SK-N-SH (cell line): ENCODE data around the gene MFNG. TPM values are rescaled to one million over a fixed set of nuclear protein-coding genes. Genes with fewer than 3 reads are reported as not detected.

Experiments used
- CTCF ChIA-PET: fragments of 300-600, 350-600 bp; formaldehyde crosslinking; extraction: SDS; loops from one replicate; lab custom pipeline; 2021; lab: Yijun Ruan, JAX
- POLR2A ChIA-PET: fragments of 350-600 bp; sonication (Branson Sonifier 250); formaldehyde crosslinking; extraction: SDS; loops from one replicate; lab custom pipeline; 2020; ENCODE audit warnings: antibody characterized with exemption, inconsistent platforms; lab: Yijun Ruan, JAX
- DNase-seq: peaks from one replicate; pipeline ENCODE4 v3.0.0; 2012
- H2AFZ ChIP-seq: fragments of 200-600 bp; sonication (generic); 2 replicates; pipeline ENCODE4 v1.8.1; 2016; ENCODE audit warnings: antibody characterized with exemption, mild to moderate bottlenecking, low read depth
- H3F3A ChIP-seq: fragments of 200-600 bp; sonication (generic); replicated peaks from 2 replicates; pipeline ENCODE3; 2016; ENCODE audit warnings: antibody characterized with exemption, mild to moderate bottlenecking; ENCODE audit not compliant: insufficient read depth
- H3K27ac ChIP-seq, 2 experiments: fragments of 200-500 bp in 1 of 2; fragments of 200-600 bp in 1 of 2; sonication (Bioruptor generic) in 1 of 2; sonication (generic), shearing (Covaris generic) in 1 of 2; 2 replicates each; pipeline versions ENCODE4 v1.5.1 to v1.6.1; 2014 to 2016; ENCODE audit warnings: low read depth in 2 of 2, inconsistent platforms in 1 of 2, low read length in 1 of 2, mild to moderate bottlenecking in 1 of 2, mixed read lengths in 1 of 2
- H3K27me3 ChIP-seq: fragments of 200-600 bp; sonication (generic), shearing (Covaris generic); 2 replicates; pipeline ENCODE4 v1.6.1; 2016; ENCODE audit warnings: mixed run types; ENCODE audit not compliant: insufficient read depth
- H3K36me3 ChIP-seq, 2 experiments: fragments of 200-500 bp in 1 of 2; fragments of 200-600 bp in 1 of 2; sonication (Bioruptor generic) in 1 of 2; sonication (generic) in 1 of 2; replicated peaks in 1 of 2; 2 replicates each; pipeline versions ENCODE3 to v1.5.1; 2014 to 2016; ENCODE audit warnings: low read length in 1 of 2, mild to moderate bottlenecking in 1 of 2; ENCODE audit not compliant: insufficient read depth in 2 of 2, control insufficient read depth in 1 of 2
- H3K4me1 ChIP-seq, 2 experiments: fragments of 200-500 bp in 1 of 2; fragments of 200-600 bp in 1 of 2; sonication (Bioruptor generic) in 1 of 2; sonication (generic), shearing (Covaris generic) in 1 of 2; 2 replicates each; pipeline versions ENCODE4 v1.5.1 to v1.6.1; 2014 to 2016; ENCODE audit warnings: low read depth in 1 of 2, low read length in 1 of 2, mixed run types in 1 of 2; ENCODE audit not compliant: insufficient read depth in 2 of 2, control insufficient read depth in 1 of 2
- H3K4me2 ChIP-seq: fragments of 200-600 bp; sonication (generic), shearing (Covaris generic); 2 replicates; pipeline ENCODE4 v1.6.1; 2017; ENCODE audit warnings: mixed run types
- H3K4me3 ChIP-seq, 2 experiments: fragments of 200-500 bp in 1 of 2; fragments of 200-600 bp in 1 of 2; sonication (Bioruptor generic) in 1 of 2; sonication (generic), shearing (Covaris generic) in 1 of 2; 2 replicates each; pipeline versions ENCODE4 v1.5.1 to v1.8.1; 2014 to 2016; ENCODE audit warnings: low read depth in 2 of 2, inconsistent platforms in 1 of 2, low read length in 1 of 2, mild to moderate bottlenecking in 1 of 2, mixed read lengths in 1 of 2, moderate library complexity in 1 of 2
- H3K79me2 ChIP-seq: fragments of 200-600 bp; sonication (generic); 2 replicates; pipeline ENCODE4 v1.8.1; 2017; ENCODE audit warnings: mild to moderate bottlenecking; ENCODE audit not compliant: insufficient read depth
- H3K9ac ChIP-seq: fragments of 200-600 bp; sonication (generic); 2 replicates; pipeline ENCODE4 v1.6.1; 2017; ENCODE audit warnings: mixed run types
- H3K9me2 ChIP-seq: fragments of 200-600 bp; sonication (generic); 2 replicates; pipeline ENCODE4 v1.6.1; 2017; ENCODE audit warnings: mixed run types
- H3K9me3 ChIP-seq: fragments of 200-600 bp; sonication (generic); 2 replicates; pipeline ENCODE4 v1.6.1; 2017; ENCODE audit warnings: mixed run types, mild to moderate bottlenecking, moderate library complexity
- H4K20me1 ChIP-seq: fragments of 200-600 bp; sonication (generic); 2 replicates; pipeline ENCODE4 v1.6.1; 2017; ENCODE audit warnings: mild to moderate bottlenecking, mixed run types; ENCODE audit not compliant: insufficient read depth
- CHD2 ChIP-seq: fragments of 150-350 bp; IDR thresholded peaks from 2 replicates; pipeline ENCODE4 v1.6.1; 2018; ENCODE audit warnings: low read length; ENCODE audit not compliant: partially characterized antibody
- GATA2 ChIP-seq: sonication (generic); formaldehyde crosslinking; IDR thresholded peaks from 2 replicates; pipeline ENCODE4 v1.5.0; 2020; ENCODE audit warnings: mild to moderate bottlenecking, missing genetic modification reagents
- MXI1 ChIP-seq: IDR thresholded peaks from 2 replicates; pipeline ENCODE4 v1.6.1; 2012; ENCODE audit warnings: mild to moderate bottlenecking, low read depth, low read length, improper control_type of control experiment
- NFIC ChIP-seq: IDR thresholded peaks from 2 replicates; pipeline ENCODE4 v1.4.0; 2012; ENCODE audit warnings: borderline replicate concordance
- POLR2AphosphoS5 ChIP-seq: IDR thresholded peaks from 2 replicates; pipeline ENCODE4 v1.6.1; 2012; ENCODE audit warnings: low read depth, low read length
- RAD21 ChIP-seq: IDR thresholded peaks from 2 replicates; pipeline ENCODE4 v1.6.1; 2012; ENCODE audit warnings: mild to moderate bottlenecking, low read length
- SMC3 ChIP-seq: IDR thresholded peaks from 2 replicates; pipeline ENCODE4 v1.6.1; 2012; ENCODE audit warnings: low read depth, low read length, improper control_type of control experiment
- TAF1 ChIP-seq: IDR thresholded peaks from 2 replicates; pipeline ENCODE4 v1.6.1; 2012; ENCODE audit warnings: low read depth, mild to moderate bottlenecking, low read length, moderate library complexity, borderline replicate concordance
- TCF12 ChIP-seq: IDR thresholded peaks from 2 replicates; pipeline ENCODE4 v1.4.0; 2012
- TEAD4 ChIP-seq: IDR thresholded peaks from 2 replicates; pipeline ENCODE4 v1.4.0; 2012; ENCODE audit warnings: mild to moderate bottlenecking, borderline replicate concordance; ENCODE audit not compliant: insufficient read depth
- USF1 ChIP-seq: IDR thresholded peaks from 2 replicates; pipeline ENCODE4 v1.4.0; 2012; ENCODE audit warnings: low read depth, borderline replicate concordance
- WGBS: methylation state at CpG from one replicate; pipeline ENCODE4 v1.1.6; 2017; ENCODE audit warnings: low lambda C conversion rate; 5-methylcytosine and 5-hydroxymethylcytosine counted together
- polyA plus RNA-seq, 3 experiments: library from polyadenylated mRNA; depleted of rRNA; stranded (reverse); fragments of >200 nt; gene quantifications; 2 replicates each; pipeline ENCODE4 v1.2.3, GENCODE V29; 2012
- TF ChIP-seq, protein P1 (sequence below): fragments of 200-600 bp; sonication (generic); IDR thresholded peaks from 2 replicates; pipeline ENCODE4 v1.6.1; 2017; ENCODE audit warnings: antibody characterized with exemption, mild to moderate bottlenecking, moderate library complexity
- TF ChIP-seq, protein P2 (sequence below): fragments of 150-350 bp; IDR thresholded peaks from 2 replicates; pipeline ENCODE4 v1.6.1; 2017; ENCODE audit warnings: antibody characterized with exemption, low read length, low read depth, borderline replicate concordance
- TF ChIP-seq, protein P3 (sequence below): IDR thresholded peaks from 2 replicates; pipeline ENCODE4 v1.4.0; 2012; ENCODE audit warnings: low read depth

MFNG gene
- polyA plus RNA-seq, 1 of the 3 experiments (the other 2 are of a cell fraction), result 0.18 TPM

- TF ChIP-seq USF1 (no peak), MXI1 (no peak), TAF1 (no peak)
Measured at GRCh38 chr22:37473437-37473946, 12.7 kb downstream of the MFNG start (continued).

DNA sequence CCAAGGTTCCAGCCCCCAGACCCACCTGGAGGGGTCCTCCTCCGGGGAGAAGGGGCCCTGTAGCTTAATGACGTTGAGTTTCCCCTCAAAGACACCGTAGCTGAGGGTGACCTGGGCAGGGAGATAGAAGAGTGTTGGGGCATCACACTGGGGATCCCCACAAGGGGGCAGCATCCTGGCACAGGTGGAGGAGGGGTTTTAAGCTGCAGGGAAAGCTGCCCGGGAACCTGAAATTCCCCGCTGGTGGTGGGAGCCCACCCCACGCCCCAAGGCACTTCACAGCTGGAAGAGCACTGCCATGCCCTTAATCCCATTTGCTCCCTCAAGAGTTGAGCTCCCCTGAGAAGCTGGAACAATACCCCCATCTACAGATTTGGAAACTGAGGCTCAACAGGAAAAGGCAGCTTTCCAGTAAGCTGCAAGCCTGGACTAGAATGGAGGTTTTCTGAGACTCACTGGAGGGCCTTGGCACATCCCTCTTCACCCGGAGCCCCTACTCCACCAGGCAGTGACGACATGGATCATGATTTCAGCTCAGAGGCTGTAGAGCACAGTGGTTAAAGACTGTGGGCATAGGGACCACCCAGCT is 13.7 kb downstream of the MFNG start:
- Histone ChIP-seq H3K27ac (no peak overlapping the region), H3K4me1 (no peaks in the 10 kb centered on the region; a peak in 1 of 4 replicates), H3K9me3 (no peaks in the 10 kb centered on the region), H3F3A (no peaks in the 10 kb centered on the region), H3K36me3 (no peaks in the 10 kb centered on the region), H3K4me3 (no peak overlapping the region), H3K27me3 (no peaks in the 10 kb centered on the region), H4K20me1 (no peaks in the 10 kb centered on the region), H3K9ac (no peak overlapping the region), H2AFZ (no peak overlapping the region), H3K79me2 (no peaks in the 10 kb centered on the region), H3K9me2 (no peaks in the 10 kb centered on the region), H3K4me2 (no peak overlapping the region)
- ChIA-PET POLR2A (no interaction called here), CTCF (interaction anchor here (0.7 to 3.6 kb wide), 22 partner anchors 9 to 259 kb away, joined by 3 to 46 read pairs (median 6); partner anchors contain the start of genes CARD10 and MFNG)
- 3% methylated on average over 6 of the region's 8 CpGs for WGBS
- peak; percentile 75 for DNase-seq
- TF ChIP-seq SMC3 (peak; percentile 60), RAD21 (peak; percentile 53), TEAD4 (no peak)
- TF ChIP-seq, protein P1, sequence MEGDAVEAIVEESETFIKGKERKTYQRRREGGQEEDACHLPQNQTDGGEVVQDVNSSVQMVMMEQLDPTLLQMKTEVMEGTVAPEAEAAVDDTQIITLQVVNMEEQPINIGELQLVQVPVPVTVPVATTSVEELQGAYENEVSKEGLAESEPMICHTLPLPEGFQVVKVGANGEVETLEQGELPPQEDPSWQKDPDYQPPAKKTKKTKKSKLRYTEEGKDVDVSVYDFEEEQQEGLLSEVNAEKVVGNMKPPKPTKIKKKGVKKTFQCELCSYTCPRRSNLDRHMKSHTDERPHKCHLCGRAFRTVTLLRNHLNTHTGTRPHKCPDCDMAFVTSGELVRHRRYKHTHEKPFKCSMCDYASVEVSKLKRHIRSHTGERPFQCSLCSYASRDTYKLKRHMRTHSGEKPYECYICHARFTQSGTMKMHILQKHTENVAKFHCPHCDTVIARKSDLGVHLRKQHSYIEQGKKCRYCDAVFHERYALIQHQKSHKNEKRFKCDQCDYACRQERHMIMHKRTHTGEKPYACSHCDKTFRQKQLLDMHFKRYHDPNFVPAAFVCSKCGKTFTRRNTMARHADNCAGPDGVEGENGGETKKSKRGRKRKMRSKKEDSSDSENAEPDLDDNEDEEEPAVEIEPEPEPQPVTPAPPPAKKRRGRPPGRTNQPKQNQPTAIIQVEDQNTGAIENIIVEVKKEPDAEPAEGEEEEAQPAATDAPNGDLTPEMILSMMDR, result peak; percentile 63

DNA sequence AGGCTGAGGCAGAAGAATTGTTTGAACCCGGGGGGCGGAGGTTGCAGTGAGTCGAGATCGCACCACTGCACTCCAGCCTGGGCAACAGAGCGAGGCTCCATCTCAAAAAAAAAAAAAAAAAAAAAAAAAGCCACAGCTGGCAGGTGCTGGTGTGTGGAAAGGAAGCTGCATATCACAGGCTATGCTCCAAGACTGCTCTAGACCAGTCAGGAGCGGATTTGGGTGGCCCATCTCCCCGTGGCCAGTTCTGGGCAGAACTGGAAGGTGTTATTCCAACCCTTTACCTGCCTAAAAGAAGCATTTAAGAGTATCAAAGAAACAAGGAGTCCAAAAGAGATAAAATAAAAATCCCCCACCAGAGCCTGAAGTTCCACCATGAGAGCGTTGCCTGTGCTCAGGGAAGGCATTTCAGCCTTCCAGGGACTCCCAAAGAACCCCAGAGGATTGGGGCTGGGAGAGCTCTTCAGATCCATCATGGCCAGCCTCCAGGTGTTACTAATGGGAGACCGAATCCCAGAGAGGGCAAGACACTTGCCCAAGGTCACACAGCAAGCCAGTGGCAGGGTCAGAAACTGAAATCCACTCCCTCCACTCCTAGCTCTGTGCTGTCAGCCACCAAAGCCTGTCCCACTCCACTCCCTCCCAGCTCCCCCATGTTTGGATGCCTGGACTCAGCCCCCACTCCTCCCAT is 14.3 kb downstream of the MFNG start:
- H3K9ac ChIP-seq, result no peak overlapping the region
- no peak overlapping the region for H3K4me2 ChIP-seq
- H3K79me2 ChIP-seq, result no peaks in the 10 kb centered on the region
- TF ChIP-seq CHD2 (no peak), SMC3 (no peak), TCF12 (no peak), NFIC (no peak), POLR2AphosphoS5 (no peak), GATA2 (CRISPR knock-in tag) (no peak), USF1 (no peak)
- TF ChIP-seq, protein P2, sequence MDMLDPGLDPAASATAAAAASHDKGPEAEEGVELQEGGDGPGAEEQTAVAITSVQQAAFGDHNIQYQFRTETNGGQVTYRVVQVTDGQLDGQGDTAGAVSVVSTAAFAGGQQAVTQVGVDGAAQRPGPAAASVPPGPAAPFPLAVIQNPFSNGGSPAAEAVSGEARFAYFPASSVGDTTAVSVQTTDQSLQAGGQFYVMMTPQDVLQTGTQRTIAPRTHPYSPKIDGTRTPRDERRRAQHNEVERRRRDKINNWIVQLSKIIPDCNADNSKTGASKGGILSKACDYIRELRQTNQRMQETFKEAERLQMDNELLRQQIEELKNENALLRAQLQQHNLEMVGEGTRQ, result no peak
- TF ChIP-seq, protein P3, sequence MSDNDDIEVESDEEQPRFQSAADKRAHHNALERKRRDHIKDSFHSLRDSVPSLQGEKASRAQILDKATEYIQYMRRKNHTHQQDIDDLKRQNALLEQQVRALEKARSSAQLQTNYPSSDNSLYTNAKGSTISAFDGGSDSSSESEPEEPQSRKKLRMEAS, result no peak
- TF ChIP-seq, protein P1, result no peak
- no peaks in the 10 kb centered on the region for H3K9me2 ChIP-seq
- WGBS, result 58% methylated on average over 8 of the region's 9 CpGs
- DNase-seq, result no peak
- H3K4me1 ChIP-seq, result no peaks in the 10 kb centered on the region; a peak in 1 of 4 replicates
- CTCF ChIA-PET, result interaction anchor here (0.7 to 3.6 kb wide), 20 partner anchors 9 to 259 kb away, joined by 3 to 46 read pairs (median 7); partner anchors contain the start of genes CARD10 and MFNG
- H4K20me1 ChIP-seq, result no peaks in the 10 kb centered on the region
- POLR2A ChIA-PET, result no interaction called here
- no peak overlapping the region for H2AFZ ChIP-seq
- H3K9me3 ChIP-seq, result no peaks in the 10 kb centered on the region
- no peak overlapping the region for H3K4me3 ChIP-seq
- H3K36me3 ChIP-seq, result no peaks in the 10 kb centered on the region
- H3K27me3 ChIP-seq, result no peaks in the 10 kb centered on the region
- H3F3A ChIP-seq, result no peaks in the 10 kb centered on the region
- H3K27ac ChIP-seq, result no peak overlapping the region
